Measurements from ENCODE around the gene MTR.

Gene MTR

DNA sequence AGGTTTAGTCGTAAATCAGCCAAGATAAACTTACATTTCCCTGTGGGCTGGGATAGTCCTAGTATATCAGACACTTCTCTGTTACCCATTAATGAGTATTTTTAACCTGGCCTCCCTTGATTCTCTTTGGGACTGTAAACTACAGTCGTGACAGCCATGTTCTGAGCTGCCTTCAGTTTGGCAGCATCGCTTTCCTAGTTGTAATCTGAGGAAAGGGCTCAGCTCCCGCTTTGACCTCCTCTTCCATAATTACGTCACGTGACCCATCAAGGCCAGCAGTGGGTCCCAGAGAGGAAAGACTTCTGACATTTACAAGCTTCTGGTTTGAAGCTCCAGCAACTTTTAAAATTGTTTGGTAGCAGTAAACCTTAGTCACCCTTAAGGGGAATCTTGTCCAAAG lies 34.6 kb upstream of the MTR start:
- no peak overlapping the region for H3K4me3 ChIP-seq (ENCODE audit: low read depth, low read length)
- CTCF ChIA-PET: interaction anchor here (0.6 to 3.9 kb wide), 11 partner anchors 10 to 801 kb away, joined by 3 to 51 read pairs (median 5); no protein-coding TSS in a partner anchor
- DNase-seq (ENCODE audit: low read depth, low spot score): no peak
- POLR2A ChIA-PET: no interaction called here
- TF ChIP-seq, protein P1, sequence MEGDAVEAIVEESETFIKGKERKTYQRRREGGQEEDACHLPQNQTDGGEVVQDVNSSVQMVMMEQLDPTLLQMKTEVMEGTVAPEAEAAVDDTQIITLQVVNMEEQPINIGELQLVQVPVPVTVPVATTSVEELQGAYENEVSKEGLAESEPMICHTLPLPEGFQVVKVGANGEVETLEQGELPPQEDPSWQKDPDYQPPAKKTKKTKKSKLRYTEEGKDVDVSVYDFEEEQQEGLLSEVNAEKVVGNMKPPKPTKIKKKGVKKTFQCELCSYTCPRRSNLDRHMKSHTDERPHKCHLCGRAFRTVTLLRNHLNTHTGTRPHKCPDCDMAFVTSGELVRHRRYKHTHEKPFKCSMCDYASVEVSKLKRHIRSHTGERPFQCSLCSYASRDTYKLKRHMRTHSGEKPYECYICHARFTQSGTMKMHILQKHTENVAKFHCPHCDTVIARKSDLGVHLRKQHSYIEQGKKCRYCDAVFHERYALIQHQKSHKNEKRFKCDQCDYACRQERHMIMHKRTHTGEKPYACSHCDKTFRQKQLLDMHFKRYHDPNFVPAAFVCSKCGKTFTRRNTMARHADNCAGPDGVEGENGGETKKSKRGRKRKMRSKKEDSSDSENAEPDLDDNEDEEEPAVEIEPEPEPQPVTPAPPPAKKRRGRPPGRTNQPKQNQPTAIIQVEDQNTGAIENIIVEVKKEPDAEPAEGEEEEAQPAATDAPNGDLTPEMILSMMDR (IDR thresholded peaks at IDR 0.05; ENCODE audit: insufficient read depth, low read length, missing control alignments): no peak

GRCh38 chr1:236760986-236761385 lies 34.1 kb upstream of the MTR start:
- ChIA-PET POLR2A (no interaction called here), CTCF (interaction anchor here (1.0 to 3.9 kb wide), 4 partner anchors 10 to 110 kb away, joined by 3 to 51 read pairs (median 16); no protein-coding TSS in a partner anchor)
- TF ChIP-seq, protein P1 (IDR thresholded peaks at IDR 0.05; ENCODE audit: insufficient read depth, low read length, missing control alignments): no peak
- no peak overlapping the region for H3K4me3 ChIP-seq (ENCODE audit: low read depth, low read length)
- DNase-seq (ENCODE audit: low read depth, low spot score): no peak

DNA sequence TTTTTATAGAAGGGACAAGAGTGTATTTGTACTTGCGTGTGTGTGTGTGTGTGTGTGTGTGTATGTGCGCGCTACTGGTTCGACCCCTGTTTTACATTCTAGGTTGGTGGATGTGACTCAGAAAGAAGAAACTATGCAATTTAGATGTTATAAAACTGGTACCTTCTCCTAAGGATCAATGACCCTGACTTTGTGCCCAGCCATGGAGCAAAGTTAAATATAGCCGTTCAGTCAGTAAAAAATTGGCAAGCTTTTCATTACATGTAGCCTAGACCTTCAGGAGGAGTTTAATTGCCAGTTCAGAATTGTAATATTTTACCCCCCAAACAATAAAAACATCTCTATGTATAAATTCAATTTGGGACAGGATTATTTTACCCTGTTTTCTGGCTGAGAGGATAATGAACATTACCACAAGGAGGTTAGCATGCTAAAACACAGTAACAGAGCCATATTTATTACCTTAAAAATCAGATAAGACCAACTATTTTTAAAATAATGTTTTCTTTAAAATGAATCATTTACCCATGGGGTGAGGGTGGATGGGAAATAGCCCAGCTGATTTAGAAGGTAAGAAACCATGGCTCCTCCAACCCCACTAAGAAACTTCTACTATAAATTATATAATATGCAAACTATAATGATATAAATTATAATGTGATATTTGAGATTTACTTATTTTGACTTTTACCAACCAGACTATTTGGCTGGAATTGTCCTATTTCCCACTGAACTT lies 33.5 kb upstream of the MTR start:
- no peak for DNase-seq (ENCODE audit: low read depth, low spot score)
- no peak overlapping the region for H3K4me3 ChIP-seq (ENCODE audit: low read depth, low read length)
- POLR2A ChIA-PET: no interaction called here
- TF ChIP-seq, protein P1 (IDR thresholded peaks at IDR 0.05; ENCODE audit: insufficient read depth, low read length, missing control alignments): no peak
- CTCF ChIA-PET: interaction anchor here (0.8 kb wide), 1 partner anchor 110 kb away, joined by 3 read pairs; no protein-coding TSS in a partner anchor

GRCh38 chr1:236762410-236762809 lies 32.7 kb upstream of the MTR start:
- no peak overlapping the region for H3K4me3 ChIP-seq (ENCODE audit: low read depth, low read length)
- TF ChIP-seq, protein P1 (IDR thresholded peaks at IDR 0.05; ENCODE audit: insufficient read depth, low read length, missing control alignments): no peak
- DNase-seq (ENCODE audit: low read depth, low spot score): no peak
- CTCF ChIA-PET: interaction anchor here (0.8 kb wide), 1 partner anchor 109 kb away, joined by 3 read pairs; no protein-coding TSS in a partner anchor
- POLR2A ChIA-PET: no interaction called here

DNA sequence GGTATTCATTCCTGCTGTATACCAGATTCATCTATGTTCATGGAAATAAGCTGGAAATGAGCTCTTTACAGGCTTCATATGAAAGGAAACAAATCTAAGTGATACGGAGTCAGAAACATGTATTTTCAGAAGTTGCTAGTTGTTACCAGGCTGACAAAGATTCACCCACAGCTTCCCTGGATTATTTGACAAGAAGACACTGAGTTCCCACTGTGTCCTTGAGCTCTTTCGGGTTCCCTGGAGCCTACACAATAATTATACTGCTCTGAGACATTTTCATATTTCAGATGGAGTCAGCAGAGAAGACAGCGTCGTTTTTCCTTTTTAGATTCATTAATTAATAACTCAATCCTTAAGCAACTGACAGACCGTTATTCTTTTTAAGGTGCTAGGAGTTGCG lies 29.3 kb upstream of the MTR start:
- DNase-seq (ENCODE audit: low read depth, low spot score): no peak
- H3K4me3 ChIP-seq (ENCODE audit: low read depth, low read length): no peak overlapping the region
- TF ChIP-seq, protein P1 (IDR thresholded peaks at IDR 0.05; ENCODE audit: insufficient read depth, low read length, missing control alignments): no peak
- ChIA-PET CTCF (no interaction called here), POLR2A (interaction anchor here (0.6 kb wide), 1 partner anchor 76 kb away, joined by 3 read pairs; no protein-coding TSS in a partner anchor)

GRCh38 chr1:236766506-236766905 lies 28.6 kb upstream of the MTR start:
- ChIA-PET POLR2A (no interaction called here), CTCF (interaction anchor here (3.0 kb wide), 1 partner anchor 8 kb away, joined by 18 read pairs; no protein-coding TSS in a partner anchor)
- TF ChIP-seq, protein P1 (IDR thresholded peaks at IDR 0.05; ENCODE audit: insufficient read depth, low read length, missing control alignments): no peak
- H3K4me3 ChIP-seq (ENCODE audit: low read depth, low read length): no peak overlapping the region
- DNase-seq (ENCODE audit: low read depth, low spot score): no peak
